ENCODE results near the gene PITPNM2.

DNA sequence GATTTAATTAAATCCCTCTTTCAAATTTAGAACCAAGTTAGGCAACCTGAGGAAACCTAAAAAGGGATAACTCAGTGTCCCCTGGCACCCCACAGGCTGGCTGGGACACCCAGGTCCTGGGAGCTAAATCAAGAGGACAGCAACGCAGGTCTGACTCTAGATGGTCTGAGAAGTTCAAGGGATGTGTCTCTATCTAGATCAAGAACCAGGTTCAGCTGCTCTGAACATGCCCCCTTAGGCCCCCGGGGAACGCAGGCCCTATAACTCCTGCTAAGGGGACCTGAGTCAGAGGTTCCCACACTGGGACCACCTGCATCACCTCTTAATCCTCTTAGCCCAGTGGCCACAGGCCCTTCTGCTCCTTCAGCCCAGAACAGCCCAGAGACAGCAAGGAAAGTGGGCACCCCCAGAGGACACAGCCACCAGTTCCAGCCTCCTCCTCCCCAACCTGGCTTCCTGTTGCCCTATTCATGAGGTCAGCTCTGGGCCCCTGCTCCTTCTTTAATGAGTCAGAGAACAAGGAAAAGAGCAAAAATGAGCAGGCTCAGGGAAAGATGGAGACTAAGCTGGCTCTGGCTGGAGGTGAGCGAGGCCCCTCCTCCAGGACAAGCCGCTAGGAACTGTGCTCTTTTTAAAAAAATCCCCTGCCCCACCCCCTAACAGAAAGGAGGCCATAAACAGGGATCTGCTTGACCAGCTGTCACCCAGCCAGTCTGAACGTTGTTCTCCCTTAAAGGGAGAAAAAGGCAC, 10.8 kb downstream of the PITPNM2 start:
- TF ChIP-seq POLR2AphosphoS5 (IDR thresholded peaks at IDR 0.05) (no peak), EZH2 (IDR thresholded peaks at IDR 0.05; ENCODE audit: borderline replicate concordance, insufficient read depth, low read length, poor library complexity, severe bottlenecking) (no peak), SMC3 (conservative IDR thresholded peaks at IDR 0.05; ENCODE audit: poor library complexity) (no peak)
- TF ChIP-seq, protein P1, sequence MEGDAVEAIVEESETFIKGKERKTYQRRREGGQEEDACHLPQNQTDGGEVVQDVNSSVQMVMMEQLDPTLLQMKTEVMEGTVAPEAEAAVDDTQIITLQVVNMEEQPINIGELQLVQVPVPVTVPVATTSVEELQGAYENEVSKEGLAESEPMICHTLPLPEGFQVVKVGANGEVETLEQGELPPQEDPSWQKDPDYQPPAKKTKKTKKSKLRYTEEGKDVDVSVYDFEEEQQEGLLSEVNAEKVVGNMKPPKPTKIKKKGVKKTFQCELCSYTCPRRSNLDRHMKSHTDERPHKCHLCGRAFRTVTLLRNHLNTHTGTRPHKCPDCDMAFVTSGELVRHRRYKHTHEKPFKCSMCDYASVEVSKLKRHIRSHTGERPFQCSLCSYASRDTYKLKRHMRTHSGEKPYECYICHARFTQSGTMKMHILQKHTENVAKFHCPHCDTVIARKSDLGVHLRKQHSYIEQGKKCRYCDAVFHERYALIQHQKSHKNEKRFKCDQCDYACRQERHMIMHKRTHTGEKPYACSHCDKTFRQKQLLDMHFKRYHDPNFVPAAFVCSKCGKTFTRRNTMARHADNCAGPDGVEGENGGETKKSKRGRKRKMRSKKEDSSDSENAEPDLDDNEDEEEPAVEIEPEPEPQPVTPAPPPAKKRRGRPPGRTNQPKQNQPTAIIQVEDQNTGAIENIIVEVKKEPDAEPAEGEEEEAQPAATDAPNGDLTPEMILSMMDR (IDR thresholded peaks at IDR 0.05; ENCODE audit: poor library complexity, severe bottlenecking) = no peak
- TF ChIP-seq, protein P2, sequence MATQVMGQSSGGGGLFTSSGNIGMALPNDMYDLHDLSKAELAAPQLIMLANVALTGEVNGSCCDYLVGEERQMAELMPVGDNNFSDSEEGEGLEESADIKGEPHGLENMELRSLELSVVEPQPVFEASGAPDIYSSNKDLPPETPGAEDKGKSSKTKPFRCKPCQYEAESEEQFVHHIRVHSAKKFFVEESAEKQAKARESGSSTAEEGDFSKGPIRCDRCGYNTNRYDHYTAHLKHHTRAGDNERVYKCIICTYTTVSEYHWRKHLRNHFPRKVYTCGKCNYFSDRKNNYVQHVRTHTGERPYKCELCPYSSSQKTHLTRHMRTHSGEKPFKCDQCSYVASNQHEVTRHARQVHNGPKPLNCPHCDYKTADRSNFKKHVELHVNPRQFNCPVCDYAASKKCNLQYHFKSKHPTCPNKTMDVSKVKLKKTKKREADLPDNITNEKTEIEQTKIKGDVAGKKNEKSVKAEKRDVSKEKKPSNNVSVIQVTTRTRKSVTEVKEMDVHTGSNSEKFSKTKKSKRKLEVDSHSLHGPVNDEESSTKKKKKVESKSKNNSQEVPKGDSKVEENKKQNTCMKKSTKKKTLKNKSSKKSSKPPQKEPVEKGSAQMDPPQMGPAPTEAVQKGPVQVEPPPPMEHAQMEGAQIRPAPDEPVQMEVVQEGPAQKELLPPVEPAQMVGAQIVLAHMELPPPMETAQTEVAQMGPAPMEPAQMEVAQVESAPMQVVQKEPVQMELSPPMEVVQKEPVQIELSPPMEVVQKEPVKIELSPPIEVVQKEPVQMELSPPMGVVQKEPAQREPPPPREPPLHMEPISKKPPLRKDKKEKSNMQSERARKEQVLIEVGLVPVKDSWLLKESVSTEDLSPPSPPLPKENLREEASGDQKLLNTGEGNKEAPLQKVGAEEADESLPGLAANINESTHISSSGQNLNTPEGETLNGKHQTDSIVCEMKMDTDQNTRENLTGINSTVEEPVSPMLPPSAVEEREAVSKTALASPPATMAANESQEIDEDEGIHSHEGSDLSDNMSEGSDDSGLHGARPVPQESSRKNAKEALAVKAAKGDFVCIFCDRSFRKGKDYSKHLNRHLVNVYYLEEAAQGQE (IDR thresholded peaks at IDR 0.05; ENCODE audit: borderline replicate concordance) = no peak
